Ascending aorta (tissue), 2 donors: ENCODE data around the gene AOPEP. TPM values are rescaled to one million over a fixed set of nuclear protein-coding genes. Genes with fewer than 3 reads are reported as not detected.
A peak's percentile ranks its signal among the peaks of the same experiment; 100 is the strongest.

Source experiments
- DNase-seq, 2 donors: peaks; one replicate each; pipeline ENCODE4 v3.0.0-alpha.2; 2019; ENCODE audit warnings: low spot score in 2 of 2
- H3K27ac ChIP-seq, 2 donors: fragments of 200-600 bp; sonication (generic); one replicate each; pipeline ENCODE4 v1.5.1; 2016 to 2017; ENCODE audit warnings: mild to moderate bottlenecking in 1 of 2
- H3K27me3 ChIP-seq: fragments of 200-600 bp; sonication (generic); one replicate; pipeline ENCODE4 v1.5.1; 2017
- H3K36me3 ChIP-seq, 2 donors: fragments of 200-600 bp; sonication (generic); one replicate each; pipeline ENCODE4 v1.5.1; 2016
- H3K4me1 ChIP-seq, 2 donors: fragments of 200-600 bp; sonication (generic); one replicate each; pipeline ENCODE4 v1.5.1; 2016 to 2017; ENCODE audit warnings: mild to moderate bottlenecking in 1 of 2
- H3K4me3 ChIP-seq, 2 donors: fragments of 200-600 bp; sonication (generic); one replicate each; pipeline ENCODE4 v1.5.1; 2016 to 2017; ENCODE audit warnings: mild to moderate bottlenecking in 1 of 2
- H3K9me3 ChIP-seq, 2 donors: fragments of 200-600 bp; sonication (generic); one replicate each; pipeline ENCODE4 v1.5.1; 2016
- intact Hi-C: fragments of 100-400 bp; cut with DNase I; formaldehyde crosslinking; loops from one replicate; pipeline ENCODE4 v1.15.1; 2023
- total RNA-seq: library from RNA; depleted of rRNA; stranded (reverse); fragments of >200 nt; gene quantifications from one replicate; pipeline ENCODE4 v1.1.0, GENCODE V29; 2016
- TF ChIP-seq, protein P1 (sequence below), 3 experiments: fragments of 200-600 bp in 2 of 3; fragments of 450-650 bp in 1 of 3; sonication (generic) in 2 of 3; IDR thresholded peaks; one replicate each; pipeline ENCODE4 v1.5.1; 2016 to 2019; ENCODE audit warnings: antibody characterized with exemption in 3 of 3, mild to moderate bottlenecking in 1 of 3, moderate library complexity in 1 of 3

Gene AOPEP
- total RNA-seq, 1 donor from 2014 or later: 333 TPM

DNA sequence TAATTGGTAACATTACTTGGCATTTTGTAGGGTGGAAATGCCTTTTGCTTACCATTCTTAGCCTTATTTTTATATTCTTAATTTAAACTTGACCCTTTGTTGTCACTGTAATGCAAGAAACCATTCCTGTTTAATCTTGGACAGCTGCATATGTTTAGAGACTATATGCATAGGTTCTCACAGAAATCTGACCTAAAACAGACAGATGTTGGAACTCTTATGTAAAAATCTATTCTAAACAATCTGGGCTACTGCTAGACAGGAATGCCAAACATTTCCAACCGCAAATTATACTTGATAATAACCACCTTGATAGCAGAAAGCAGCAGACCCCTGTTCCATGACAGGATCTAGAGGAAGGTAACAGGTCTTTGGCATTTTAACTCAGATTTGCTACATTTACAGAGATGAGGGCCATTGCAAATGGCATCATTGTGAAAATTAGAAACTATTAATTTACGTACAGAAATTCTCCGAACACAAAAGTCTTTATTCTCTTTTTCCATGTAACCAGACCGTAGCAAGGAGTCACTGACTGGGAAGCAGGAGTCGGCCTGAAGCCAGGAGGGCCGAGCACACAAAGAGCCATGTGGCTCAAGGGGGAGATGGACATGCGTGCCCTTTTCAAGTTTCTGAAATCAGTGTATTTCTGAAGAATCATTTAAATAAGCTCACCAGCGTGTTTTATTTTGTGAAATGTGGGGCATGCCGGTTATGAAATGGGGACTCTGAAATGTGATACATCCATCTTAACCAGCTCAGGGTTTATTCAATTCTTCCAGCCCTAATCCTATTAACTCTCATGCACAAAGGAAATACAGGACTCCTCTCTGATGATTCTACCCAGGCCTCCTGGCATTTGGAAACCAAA lies 139.3 kb downstream of the AOPEP start:
- H3K4me1 ChIP-seq: peaks cover 13 to 60% of the 10 kb centered on the region in 2 donors
- peak in 1 of 2 donors; percentile 77 for DNase-seq
- H3K4me3 ChIP-seq: peak overlapping the region in 1 of 2 donors; percentile 34
- peak overlapping the region; percentile 80 to 83 for H3K27ac ChIP-seq
- H3K27me3 ChIP-seq: no peaks in the 10 kb centered on the region
- intact Hi-C loops: loop anchor here (2.0 to 10.0 kb wide), 4 partner anchors 65 to 251 kb away; no protein-coding TSS in a partner anchor
- no peaks in the 10 kb centered on the region for H3K9me3 ChIP-seq
- TF ChIP-seq, protein P1, sequence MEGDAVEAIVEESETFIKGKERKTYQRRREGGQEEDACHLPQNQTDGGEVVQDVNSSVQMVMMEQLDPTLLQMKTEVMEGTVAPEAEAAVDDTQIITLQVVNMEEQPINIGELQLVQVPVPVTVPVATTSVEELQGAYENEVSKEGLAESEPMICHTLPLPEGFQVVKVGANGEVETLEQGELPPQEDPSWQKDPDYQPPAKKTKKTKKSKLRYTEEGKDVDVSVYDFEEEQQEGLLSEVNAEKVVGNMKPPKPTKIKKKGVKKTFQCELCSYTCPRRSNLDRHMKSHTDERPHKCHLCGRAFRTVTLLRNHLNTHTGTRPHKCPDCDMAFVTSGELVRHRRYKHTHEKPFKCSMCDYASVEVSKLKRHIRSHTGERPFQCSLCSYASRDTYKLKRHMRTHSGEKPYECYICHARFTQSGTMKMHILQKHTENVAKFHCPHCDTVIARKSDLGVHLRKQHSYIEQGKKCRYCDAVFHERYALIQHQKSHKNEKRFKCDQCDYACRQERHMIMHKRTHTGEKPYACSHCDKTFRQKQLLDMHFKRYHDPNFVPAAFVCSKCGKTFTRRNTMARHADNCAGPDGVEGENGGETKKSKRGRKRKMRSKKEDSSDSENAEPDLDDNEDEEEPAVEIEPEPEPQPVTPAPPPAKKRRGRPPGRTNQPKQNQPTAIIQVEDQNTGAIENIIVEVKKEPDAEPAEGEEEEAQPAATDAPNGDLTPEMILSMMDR (IDR thresholded peaks at IDR 0.05): no peak
- no peaks in the 10 kb centered on the region for H3K36me3 ChIP-seq

DNA sequence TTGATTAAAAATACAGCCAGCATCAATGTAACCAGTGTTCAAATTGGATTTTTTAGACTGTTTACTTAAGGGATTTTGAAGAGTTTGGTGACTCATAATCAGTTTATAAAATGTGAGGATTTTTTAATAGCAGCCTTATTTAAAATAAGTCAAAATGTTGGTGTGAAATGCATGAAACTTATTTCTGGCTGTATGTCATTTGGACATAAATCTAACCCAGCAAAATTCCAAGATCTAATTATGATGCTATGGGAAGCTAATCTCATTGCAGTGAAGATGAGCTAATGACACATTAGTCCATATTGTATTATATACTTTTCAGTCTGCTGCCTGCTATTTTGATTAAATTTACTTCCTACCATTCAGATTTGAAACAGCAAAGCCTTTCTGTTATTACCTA lies 140.3 kb downstream of the AOPEP start:
- peaks cover 13 to 55% of the 10 kb centered on the region in 2 donors for H3K4me1 ChIP-seq
- no peaks in the 10 kb centered on the region for H3K27me3 ChIP-seq
- TF ChIP-seq, protein P1 (IDR thresholded peaks at IDR 0.05): no peak
- no peaks in the 10 kb centered on the region for H3K9me3 ChIP-seq
- no peaks in the 10 kb centered on the region for H3K36me3 ChIP-seq
- DNase-seq: no peak
- peak overlapping the region; percentile 80 to 83 for H3K27ac ChIP-seq
- intact Hi-C loops: loop anchor here (2.0 to 10.0 kb wide), 4 partner anchors 66 to 251 kb away; no protein-coding TSS in a partner anchor
- H3K4me3 ChIP-seq: peak overlapping the region; percentile 2 to 31

DNA sequence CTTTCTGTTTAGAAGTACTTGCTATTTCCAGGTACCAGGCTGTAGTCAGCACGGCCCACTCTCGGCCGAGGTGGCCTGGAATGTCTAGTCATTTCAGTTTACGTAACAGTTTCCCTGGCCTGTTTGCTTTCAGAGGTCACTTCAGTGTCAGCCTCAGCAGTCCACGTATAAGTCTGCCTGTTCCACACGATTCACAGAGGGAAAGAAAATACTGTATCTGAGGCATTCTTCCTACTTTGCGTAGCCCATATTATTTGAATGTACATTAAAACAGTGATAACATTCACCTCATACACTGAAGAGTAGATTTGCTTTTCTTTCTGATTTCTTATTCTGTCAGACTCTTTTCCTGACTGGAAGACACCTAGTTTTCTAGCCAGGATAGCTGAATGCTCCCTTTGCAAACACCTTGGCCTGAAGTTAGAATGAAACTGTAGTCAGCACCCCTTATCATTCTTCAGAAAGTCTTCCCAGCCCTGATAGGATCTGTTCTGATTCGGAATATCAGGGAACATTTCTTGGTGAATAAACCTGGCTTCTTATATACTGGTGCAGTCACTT lies 140.9 kb downstream of the AOPEP start:
- intact Hi-C loops: loop anchor here (2.0 to 10.0 kb wide), 4 partner anchors 67 to 250 kb away; no protein-coding TSS in a partner anchor
- DNase-seq: peak; percentile 39 to 85
- Histone ChIP-seq H3K36me3 (no peaks in the 10 kb centered on the region), H3K27ac (peak overlapping the region; percentile 80 to 83), H3K4me1 (peaks cover 13 to 54% of the 10 kb centered on the region in 2 donors), H3K9me3 (no peaks in the 10 kb centered on the region), H3K27me3 (no peaks in the 10 kb centered on the region), H3K4me3 (peak overlapping the region; percentile 2 to 31)
- TF ChIP-seq, protein P1 (IDR thresholded peaks at IDR 0.05): no peak

DNA sequence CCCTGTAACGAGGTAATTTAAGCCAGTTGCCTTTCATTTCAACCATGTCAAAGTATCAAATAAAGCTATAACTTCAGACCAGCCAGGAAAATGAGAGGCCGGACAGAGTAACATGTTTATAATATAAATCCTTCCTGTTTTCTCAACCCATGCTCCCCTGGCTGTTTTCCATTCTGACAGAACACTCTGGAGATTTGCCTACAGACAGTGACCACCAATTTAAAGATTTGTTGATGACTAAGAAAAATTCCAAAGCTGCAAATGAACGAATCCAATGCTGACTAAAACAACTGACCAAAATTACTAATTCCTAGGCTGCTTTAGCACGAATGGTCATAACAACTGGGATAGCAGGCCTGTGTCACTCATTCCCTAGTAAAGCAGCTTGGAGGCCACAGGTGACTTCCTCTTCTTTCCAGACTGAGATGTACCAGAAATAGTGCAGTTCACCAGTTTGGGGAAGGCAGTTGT lies 141.4 kb downstream of the AOPEP start:
- peak overlapping the region in 1 of 2 donors; percentile 31 for H3K4me3 ChIP-seq
- H3K27me3 ChIP-seq: no peaks in the 10 kb centered on the region
- H3K27ac ChIP-seq: peak overlapping the region; percentile 80 to 83
- peaks cover 13 to 59% of the 10 kb centered on the region in 2 donors for H3K4me1 ChIP-seq
- no peaks in the 10 kb centered on the region for H3K9me3 ChIP-seq
- no peaks in the 10 kb centered on the region for H3K36me3 ChIP-seq
- TF ChIP-seq, protein P1 (IDR thresholded peaks at IDR 0.05): no peak
- intact Hi-C loops: loop anchor here (2.0 to 10.0 kb wide), 4 partner anchors 67 to 249 kb away; no protein-coding TSS in a partner anchor
- no peak for DNase-seq

DNA sequence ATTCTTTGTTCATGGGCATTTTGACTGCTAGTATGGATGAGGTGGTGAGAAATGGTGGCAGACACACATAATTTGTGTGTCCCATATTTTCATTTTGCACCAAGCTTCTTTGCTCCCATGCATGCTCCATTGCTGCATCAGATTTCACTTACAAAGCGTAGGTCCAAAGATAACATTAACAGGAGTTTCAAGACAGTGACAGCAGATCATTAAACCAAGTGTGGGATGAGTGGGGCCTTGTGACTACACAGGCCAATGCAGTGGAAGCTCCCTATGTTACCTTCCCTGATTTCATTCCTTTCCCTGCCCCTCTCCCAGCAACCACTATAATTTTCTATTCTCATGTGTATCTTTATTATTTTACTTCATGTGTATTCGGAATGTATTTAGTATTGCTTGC lies 142.0 kb downstream of the AOPEP start:
- DNase-seq: no peak
- Histone ChIP-seq H3K9me3 (no peaks in the 10 kb centered on the region), H3K27ac (peak overlapping the region; percentile 80 to 83), H3K4me3 (no peak overlapping the region), H3K27me3 (no peaks in the 10 kb centered on the region), H3K4me1 (peaks cover 13 to 65% of the 10 kb centered on the region in 2 donors), H3K36me3 (no peaks in the 10 kb centered on the region)
- TF ChIP-seq, protein P1 (IDR thresholded peaks at IDR 0.05): no peak
- intact Hi-C loops: loop anchor here (5.0 to 10.0 kb wide), 3 partner anchors 139 to 249 kb away; no protein-coding TSS in a partner anchor
